ENCODE measurements around the gene MTMR12.

DNA sequence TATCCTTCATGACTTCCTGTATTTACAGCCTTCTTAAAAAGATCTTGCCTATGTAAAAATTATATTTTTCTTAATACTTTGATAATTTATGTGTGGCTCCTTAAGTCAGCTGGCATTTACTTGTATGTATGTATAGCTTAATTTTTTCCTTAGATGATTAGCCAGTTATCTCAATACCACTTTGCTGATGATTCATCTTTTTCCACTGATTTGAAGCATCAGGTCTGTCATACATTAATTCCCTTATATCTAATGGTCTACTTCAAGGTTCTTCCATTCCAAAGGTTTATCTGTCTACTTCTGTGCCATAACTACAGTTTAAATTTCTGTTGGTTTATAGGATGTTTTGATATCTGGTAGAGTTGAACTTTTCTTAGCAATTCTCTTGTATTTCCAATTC lies 44.9 kb upstream of the MTMR12 start:
- no peak for TF ChIP-seq POLR2A (IDR thresholded peaks at IDR 0.05)
- no peak for TF ChIP-seq CTCF (IDR thresholded peaks at IDR 0.05)
